HEK293 (cell line): ENCODE measurements around the gene SLC34A3.

Experiments used
- CTCF ChIA-PET: fragments of 350-600 bp; formaldehyde crosslinking; extraction: SDS; loops from one replicate; lab custom pipeline; 2021; ENCODE audit warnings: antibody characterized with exemption; lab: Yijun Ruan, JAX
- POLR2A ChIA-PET: fragments of 300-600 bp; formaldehyde crosslinking; extraction: SDS; loops from one replicate; lab custom pipeline; 2020; ENCODE audit warnings: antibody characterized with exemption, inconsistent platforms; lab: Yijun Ruan, JAX
- H3K27ac ChIP-seq: fragments of 200-500 bp; sonication (Bioruptor generic); 2 replicates; pipeline ENCODE4 v1.5.1; 2014; ENCODE audit warnings: low read depth, low read length, control low read depth, inconsistent platforms; ENCODE audit errors: extremely low read depth
- H3K36me3 ChIP-seq, 2 experiments: fragments of 200-500 bp in 1 of 2; sonication (Bioruptor generic) in 1 of 2; 1 replicate in 1 of 2; 2 replicates in 1 of 2; pipeline ENCODE4 v1.5.1; 2014 to 2017; ENCODE audit warnings: inconsistent platforms in 2 of 2, low read length in 2 of 2; ENCODE audit not compliant: control insufficient read depth in 2 of 2, insufficient read depth in 1 of 2
- H3K4me1 ChIP-seq: fragments of 200-500 bp; sonication (Bioruptor generic); 2 replicates; pipeline ENCODE4 v1.5.1; 2014; ENCODE audit warnings: mild to moderate bottlenecking, low read length, inconsistent platforms; ENCODE audit not compliant: control insufficient read depth, insufficient read depth
- H3K4me3 ChIP-seq: 2 replicates; pipeline ENCODE4 v1.5.1; 2011; ENCODE audit warnings: low read depth, mild to moderate bottlenecking, control low read depth, low read length, moderate library complexity
- H3K9me3 ChIP-seq: fragments of 200-500 bp; sonication (Bioruptor generic); 2 replicates; pipeline ENCODE4 v1.5.1; 2014; ENCODE audit warnings: low read depth, low read length, inconsistent platforms; ENCODE audit not compliant: control insufficient read depth, insufficient read depth
- FEZF1 ChIP-seq: fragments of 450-650 bp; formaldehyde crosslinking; IDR thresholded peaks from 2 replicates; pipeline ENCODE4 v1.5.1; 2016; ENCODE audit warnings: missing biosample characterization, missing genetic modification characterization
- GLIS2 ChIP-seq: fragments of 450-650 bp; formaldehyde crosslinking; IDR thresholded peaks from 2 replicates; pipeline ENCODE4 v1.5.1; 2016; ENCODE audit warnings: missing biosample characterization, missing genetic modification characterization
- HIC1 ChIP-seq: fragments of 450-650 bp; formaldehyde crosslinking; IDR thresholded peaks from 2 replicates; pipeline ENCODE4 v1.5.1; 2016; ENCODE audit warnings: missing biosample characterization, missing genetic modification characterization
- MZF1 ChIP-seq: fragments of 450-650 bp; formaldehyde crosslinking; IDR thresholded peaks from 2 replicates; pipeline ENCODE4 v1.5.1; 2017; ENCODE audit warnings: missing biosample characterization, missing genetic modification characterization, borderline replicate concordance
- OSR2 ChIP-seq: fragments of 450-650 bp; formaldehyde crosslinking; IDR thresholded peaks from 2 replicates; pipeline ENCODE4 v1.5.1; 2016; ENCODE audit warnings: missing biosample characterization, missing genetic modification characterization
- REPIN1 ChIP-seq: fragments of 450-650 bp; formaldehyde crosslinking; IDR thresholded peaks from 2 replicates; pipeline ENCODE4 v1.5.1; 2017; ENCODE audit warnings: missing biosample characterization, missing genetic modification characterization, low read depth
- SCRT2 ChIP-seq: fragments of 450-650 bp; formaldehyde crosslinking; IDR thresholded peaks from 2 replicates; pipeline ENCODE4 v1.5.1; 2016; ENCODE audit warnings: missing biosample characterization, missing genetic modification characterization
- SP2 ChIP-seq: fragments of 450-650 bp; formaldehyde crosslinking; IDR thresholded peaks from 2 replicates; pipeline ENCODE4 v1.5.1; 2016; ENCODE audit warnings: missing biosample characterization, missing genetic modification characterization
- ZBTB17 ChIP-seq: fragments of 450-650 bp; formaldehyde crosslinking; IDR thresholded peaks from 2 replicates; pipeline ENCODE4 v1.5.1; 2016; ENCODE audit warnings: missing biosample characterization, missing genetic modification characterization
- ZBTB48 ChIP-seq: fragments of 450-650 bp; formaldehyde crosslinking; IDR thresholded peaks from 2 replicates; pipeline ENCODE4 v1.5.1; 2016; ENCODE audit warnings: missing biosample characterization, missing genetic modification characterization
- ZEB2 ChIP-seq: fragments of 450-650 bp; formaldehyde crosslinking; IDR thresholded peaks from 2 replicates; pipeline ENCODE4 v1.5.1; 2016; ENCODE audit warnings: missing biosample characterization, missing genetic modification characterization
- ZIC2 ChIP-seq: fragments of 450-650 bp; formaldehyde crosslinking; IDR thresholded peaks from 2 replicates; pipeline ENCODE4 v1.5.1; 2016; ENCODE audit warnings: missing biosample characterization, missing genetic modification characterization
- ZNF341 ChIP-seq: fragments of 450-650 bp; formaldehyde crosslinking; IDR thresholded peaks from 2 replicates; pipeline ENCODE4; 2016; ENCODE audit warnings: low read depth, missing biosample characterization, missing genetic modification characterization
- ZNF394 ChIP-seq: fragments of 450-650 bp; formaldehyde crosslinking; IDR thresholded peaks from 2 replicates; pipeline ENCODE4 v1.5.1; 2016; ENCODE audit warnings: missing biosample characterization, missing genetic modification characterization, mild to moderate bottlenecking, moderate library complexity, borderline replicate concordance
- ZNF416 ChIP-seq: fragments of 450-650 bp; formaldehyde crosslinking; IDR thresholded peaks from 2 replicates; pipeline ENCODE4 v1.5.1; 2016; ENCODE audit warnings: missing biosample characterization, missing genetic modification characterization
- ZNF426 ChIP-seq: fragments of 450-650 bp; formaldehyde crosslinking; IDR thresholded peaks from 2 replicates; pipeline ENCODE4 v1.5.1; 2017; ENCODE audit warnings: missing biosample characterization, missing genetic modification characterization, mild to moderate bottlenecking, inconsistent platforms, moderate library complexity
- ZNF449 ChIP-seq: fragments of 450-650 bp; formaldehyde crosslinking; IDR thresholded peaks from 2 replicates; pipeline ENCODE4 v1.5.1; 2017; ENCODE audit warnings: missing biosample characterization, mild to moderate bottlenecking, missing genetic modification characterization, moderate library complexity
- ZNF501 ChIP-seq: fragments of 450-650 bp; formaldehyde crosslinking; IDR thresholded peaks from 2 replicates; pipeline ENCODE4 v1.5.1; 2016; ENCODE audit warnings: missing biosample characterization, missing genetic modification characterization
- ZNF561 ChIP-seq: fragments of 450-650 bp; IDR thresholded peaks from 2 replicates; pipeline ENCODE4 v1.5.1; 2018; ENCODE audit warnings: missing biosample characterization, missing genetic modification characterization, borderline replicate concordance
- ZNF600 ChIP-seq: fragments of 450-650 bp; formaldehyde crosslinking; IDR thresholded peaks from 2 replicates; pipeline ENCODE4 v1.5.1; 2016; ENCODE audit warnings: missing biosample characterization, missing genetic modification characterization
- ZNF610 ChIP-seq: fragments of 450-650 bp; formaldehyde crosslinking; IDR thresholded peaks from 2 replicates; pipeline ENCODE4 v1.5.1; 2016; ENCODE audit warnings: missing biosample characterization, missing genetic modification characterization, borderline replicate concordance
- ZNF660 ChIP-seq: fragments of 450-650 bp; IDR thresholded peaks from 2 replicates; pipeline ENCODE4 v1.5.1; 2018; ENCODE audit warnings: missing biosample characterization, mild to moderate bottlenecking, missing genetic modification characterization

Gene SLC34A3

GRCh38 chr9:137188490-137189296, 42.0 kb upstream of the SLC34A3 start, which contains the start of the genes ANAPC2 and SSNA1 (continued):
- no peak for TF ChIP-seq MZF1
- no peak for TF ChIP-seq ZNF416 (tag by site-specific recombination)
- peak; percentile 99 for TF ChIP-seq ZNF341 (tag by site-specific recombination)
- TF ChIP-seq ZNF449 (tag by site-specific recombination): no peak
- TF ChIP-seq ZNF561 (tag by site-specific recombination): peak; percentile 91; the same call in 1 of the 2 replicates
- no peak for TF ChIP-seq REPIN1 (tag by site-specific recombination)
- 0 out of 2 replicates have a peak, but pooled peaks have one; percentile 14 for TF ChIP-seq FEZF1 (tag by site-specific recombination)
- no peak for TF ChIP-seq SCRT2 (tag by site-specific recombination)
- TF ChIP-seq OSR2 (tag by site-specific recombination): peak; percentile 60
- TF ChIP-seq ZNF660 (tag by site-specific recombination): peak; percentile 80
- no peak for TF ChIP-seq ZNF426 (tag by site-specific recombination)
- TF ChIP-seq, all 188 proteins: peak for 65

- H3K27ac ChIP-seq: peak overlapping the region; percentile 92
- H3K36me3 ChIP-seq: peaks cover 0 to 60% of the 10 kb centered on the region in 2 experiments; a peak in 1 of 3 replicates
- peak overlapping the region; percentile 92 for H3K4me3 ChIP-seq
- ChIA-PET POLR2A (interaction anchor here (0.5 to 7.1 kb wide), 28 partner anchors 9 to 415 kb away, joined by 3 to 178 read pairs (median 5); partner anchors contain the start of genes LRRC26, MAN1B1, MRPL41 and NDOR1), CTCF (interaction anchor here (0.7 to 3.5 kb wide), 16 partner anchors 8 to 461 kb away, joined by 3 to 22 read pairs (median 4); partner anchors contain the start of genes NDOR1, RNF224, TMEM203 and TPRN)
- H3K9me3 ChIP-seq: no peaks in the 10 kb centered on the region
- TF ChIP-seq ZNF600 (tag by site-specific recombination): peak; percentile 31; the same call in 1 of the 2 replicates
- TF ChIP-seq ZBTB48: 0 out of 2 replicates have a peak, but pooled peaks have one; percentile 1
- TF ChIP-seq HIC1 (tag by site-specific recombination): peak; percentile 82
- peak; percentile 55; the same call in 1 of the 2 replicates for TF ChIP-seq SCRT2 (tag by site-specific recombination)
- no peak; the same call in none of the 2 replicates for TF ChIP-seq ZNF341 (tag by site-specific recombination)
- no peak; the same call in 1 of the 2 replicates for TF ChIP-seq ZNF394 (tag by site-specific recombination)
- 0 out of 2 replicates have a peak, but pooled peaks have one; percentile 3 for TF ChIP-seq ZEB2 (tag by site-specific recombination)
- TF ChIP-seq ZNF501 (tag by site-specific recombination): peak; percentile 11
- TF ChIP-seq GLIS2 (tag by site-specific recombination): peak; percentile 53
- TF ChIP-seq SP2 (tag by site-specific recombination): no peak
- 0 out of 2 replicates have a peak, but pooled peaks have one; percentile 40 for TF ChIP-seq ZBTB17 (tag by site-specific recombination)
- TF ChIP-seq ZIC2 (tag by site-specific recombination): peak; percentile 68; the same call in 1 of the 2 replicates
- no peak for TF ChIP-seq ZNF610 (tag by site-specific recombination)
- H3K4me1 ChIP-seq: peaks cover 14% of the 10 kb centered on the region
These were observed 41.1 kb upstream of the SLC34A3 start for GRCh38 chr9:137189297-137190295.
